Endodermal cell (in vitro differentiated cells): ENCODE measurements around the gene ST6GALNAC1. TPM values are rescaled to one million over a fixed set of nuclear protein-coding genes. Genes with fewer than 3 reads are reported as not detected.

Source experiments
- DNase-seq: peaks from one replicate; pipeline ENCODE4 v3.0.0-alpha.2; 2017
- H3K27ac ChIP-seq: 2 replicates; pipeline ENCODE4 v1.5.1; 2013; ENCODE audit warnings: mild to moderate bottlenecking, low read depth, low read length, moderate library complexity
- H3K27me3 ChIP-seq: 2 replicates; pipeline ENCODE4 v1.6.1; 2013; ENCODE audit warnings: mild to moderate bottlenecking, low read length, moderate library complexity; ENCODE audit not compliant: insufficient read depth, control insufficient read depth, poor library complexity, severe bottlenecking
- H3K36me3 ChIP-seq: 2 replicates; pipeline ENCODE4 v1.7.0; 2013; ENCODE audit warnings: mild to moderate bottlenecking, low read length, moderate library complexity; ENCODE audit not compliant: control insufficient read depth, insufficient read depth
- H3K4me1 ChIP-seq: one replicate; pipeline ENCODE4 v1.7.0; 2013; ENCODE audit warnings: low read length; ENCODE audit not compliant: control insufficient read depth, insufficient read depth
- H3K4me3 ChIP-seq: 2 replicates; pipeline ENCODE4 v1.5.1; 2013; ENCODE audit warnings: mild to moderate bottlenecking, low read length, moderate library complexity
- H3K9ac ChIP-seq: 2 replicates; pipeline ENCODE4 v1.6.1; 2013; ENCODE audit warnings: mild to moderate bottlenecking, low read length, moderate library complexity; ENCODE audit not compliant: poor library complexity, severe bottlenecking; ENCODE audit errors: extremely low read depth
- H3K9me3 ChIP-seq: 2 replicates; pipeline ENCODE4 v1.6.1; 2013; ENCODE audit warnings: mild to moderate bottlenecking, low read length, moderate library complexity; ENCODE audit not compliant: control insufficient read depth
- H3K27ac Mint-ChIP-seq: 2 replicates; pipeline ENCODE4 v1.8.0; 2020; ENCODE audit warnings: mixed read lengths
- H3K27me3 Mint-ChIP-seq: 2 replicates; pipeline ENCODE4 v1.8.0; 2021; ENCODE audit warnings: mild to moderate bottlenecking, mixed read lengths; ENCODE audit not compliant: insufficient read depth
- H3K36me3 Mint-ChIP-seq: 2 replicates; pipeline ENCODE4 v1.8.0; 2020; ENCODE audit warnings: low read depth, mixed read lengths
- H3K4me1 Mint-ChIP-seq: 2 replicates; pipeline ENCODE4 v1.8.0; 2020; ENCODE audit warnings: mixed read lengths
- H3K4me3 Mint-ChIP-seq: 2 replicates; pipeline ENCODE4 v1.8.0; 2020; ENCODE audit warnings: mild to moderate bottlenecking, moderate library complexity, mixed read lengths
- H3K9me3 Mint-ChIP-seq: 2 replicates; pipeline ENCODE4 v1.8.0; 2020; ENCODE audit warnings: mild to moderate bottlenecking, mixed read lengths
- CTCF ChIP-seq: fragments of 200-600 bp; sonication (generic); conservative IDR thresholded peaks from 2 replicates; pipeline ENCODE4 v1.5.0; 2021; ENCODE audit warnings: antibody characterized with exemption, mild to moderate bottlenecking
- WGBS, 2 experiments: methylation state at CpG; one replicate each; pipeline versions ENCODE4 v1.1.5 to v1.1.7; 2013; ENCODE audit warnings: missing lambda C conversion rate in 2 of 2, mixed read lengths in 1 of 2; ENCODE audit not compliant: insufficient coverage in 1 of 2, insufficient read length in 1 of 2; 5-methylcytosine and 5-hydroxymethylcytosine counted together
- total RNA-seq, 2 donors: library from RNA; stranded (reverse); fragmentation: NEBNext Ultra II Directional in 1 of 2; extraction: Animal tissue kit (Norgen Biotek cat#: 25700) in 1 of 2; gene quantifications; 2 replicates in 1 of 2; 3 replicates in 1 of 2; pipeline ENCODE4 v1.2.1, GENCODE V29; 2021

Gene ST6GALNAC1
- total RNA-seq, 2 donors from 2014 or later, result not detected

GRCh38 chr17:76675648-76676047 is 32.1 kb upstream of the ST6GALNAC1 start:
- no peaks in the 10 kb centered on the region for H3K4me1 ChIP-seq
- H3K4me3 Mint-ChIP-seq, result no peak overlapping the region
- no peak for TF ChIP-seq CTCF
- H3K27me3 ChIP-seq, result no peaks in the 10 kb centered on the region
- no peak overlapping the region for H3K27ac Mint-ChIP-seq
- H3K9me3 ChIP-seq, result no peaks in the 10 kb centered on the region
- DNase-seq, result peak; percentile 17
- WGBS, 2 experiments, result 92 to 99% methylated on average over 6 of the region's 6 CpGs
- no peak overlapping the region for H3K4me3 ChIP-seq
- peaks cover 12% of the 10 kb centered on the region for H3K4me1 Mint-ChIP-seq
- H3K27me3 Mint-ChIP-seq, result peaks cover 2% of the 10 kb centered on the region
- no peak overlapping the region for H3K27ac ChIP-seq
- no peak overlapping the region for H3K9ac ChIP-seq
- H3K9me3 Mint-ChIP-seq, result peaks cover 3% of the 10 kb centered on the region
- H3K36me3 ChIP-seq, result peaks cover 4% of the 10 kb centered on the region
- H3K36me3 Mint-ChIP-seq, result peaks cover 3% of the 10 kb centered on the region

- H3K4me3 ChIP-seq, result no peak overlapping the region
- 94 to 98% methylated on average over 4 to 5 of the region's 5 CpGs for WGBS, 2 experiments
- no peak for TF ChIP-seq CTCF
- Mint-ChIP-seq H3K27ac (no peak overlapping the region), H3K36me3 (peaks cover 3% of the 10 kb centered on the region), H3K4me1 (peaks cover 16% of the 10 kb centered on the region), H3K9me3 (peaks cover 3% of the 10 kb centered on the region), H3K4me3 (no peak overlapping the region), H3K27me3 (peaks cover 2% of the 10 kb centered on the region)
- no peak overlapping the region for H3K9ac ChIP-seq
- no peak overlapping the region for H3K27ac ChIP-seq
- no peaks in the 10 kb centered on the region for H3K36me3 ChIP-seq
- H3K4me1 ChIP-seq, result no peaks in the 10 kb centered on the region
- H3K9me3 ChIP-seq, result no peaks in the 10 kb centered on the region
- H3K27me3 ChIP-seq, result no peaks in the 10 kb centered on the region
- peak; percentile 61 for DNase-seq
Measured at GRCh38 chr17:76674600-76674999, 31.0 kb upstream of the ST6GALNAC1 start.

- no peak for DNase-seq
- peaks cover 2% of the 10 kb centered on the region for H3K27me3 Mint-ChIP-seq
- no peak overlapping the region for H3K4me3 ChIP-seq
- no peak overlapping the region for H3K27ac Mint-ChIP-seq
- H3K4me1 ChIP-seq, result no peaks in the 10 kb centered on the region
- H3K4me3 Mint-ChIP-seq, result no peak overlapping the region
- no peaks in the 10 kb centered on the region for H3K36me3 ChIP-seq
- peaks cover 3% of the 10 kb centered on the region for H3K36me3 Mint-ChIP-seq
- peaks cover 3% of the 10 kb centered on the region for H3K9me3 Mint-ChIP-seq
- H3K27me3 ChIP-seq, result no peaks in the 10 kb centered on the region
- no peak overlapping the region for H3K9ac ChIP-seq
- 86 to 87% methylated on average over 4 to 5 of the region's 5 CpGs for WGBS, 2 experiments
- no peak overlapping the region for H3K27ac ChIP-seq
- H3K9me3 ChIP-seq, result no peaks in the 10 kb centered on the region
- no peak for TF ChIP-seq CTCF
- H3K4me1 Mint-ChIP-seq, result peaks cover 16% of the 10 kb centered on the region
Measured at GRCh38 chr17:76673729-76674128, 30.2 kb upstream of the ST6GALNAC1 start.
